Transverse colon (tissue), 4 donors: Measurements from ENCODE around the gene SPANXN3.
"Not testable (repeated sequence)": the region's sequence is repeated elsewhere in the genome, so short reads cannot be mapped to it uniquely, and the experiment has no call there.

Experiments
- CTCF ChIP-seq, 5 experiments: fragments of 200-600 bp in 3 of 5; fragments of 450-650 bp in 2 of 5; sonication (generic) in 3 of 5; IDR thresholded peaks; 1 replicate in 2 of 5; 2 replicates in 3 of 5; pipeline ENCODE4 v1.5.1; 2016 to 2017; ENCODE audit warnings: antibody characterized with exemption in 5 of 5, inconsistent platforms in 3 of 5, mild to moderate bottlenecking in 2 of 5, moderate library complexity in 1 of 5
- EP300 ChIP-seq: sonication (generic); formaldehyde crosslinking; IDR thresholded peaks from one replicate; pipeline ENCODE4 v1.6.1; 2017; ENCODE audit warnings: antibody characterized with exemption, low read depth
- POLR2A ChIP-seq: fragments of 450-650 bp; IDR thresholded peaks from one replicate; pipeline ENCODE4 v1.6.1; 2016; ENCODE audit warnings: antibody characterized with exemption, mild to moderate bottlenecking, moderate library complexity
- POLR2AphosphoS5 ChIP-seq, 3 donors: sonication (generic); formaldehyde crosslinking; IDR thresholded peaks; one replicate each; pipeline ENCODE4 v1.6.1; 2016; ENCODE audit warnings: antibody characterized with exemption in 3 of 3

- not testable (repeated sequence) for TF ChIP-seq CTCF (IDR thresholded peaks at IDR 0.05); POLR2A; EP300; POLR2AphosphoS5 (IDR thresholded peaks at IDR 0.05)
These were observed at the start of gene SPANXN3 for GRCh38 chrX:143517375-143517774.
